ENCODE data around the gene TUBGCP6. TPM values are rescaled to one million over a fixed set of nuclear protein-coding genes. Genes with fewer than 3 reads are reported as not detected.
A peak's percentile ranks its signal among the peaks of the same experiment; 100 is the strongest.
"Not testable (repeated sequence)": the region's sequence is repeated elsewhere in the genome, so short reads cannot be mapped to it uniquely, and the experiment has no call there.

The TUBGCP6 gene
- total RNA-seq, 1 experiment from 2014 or later = 38.6 TPM

- Histone ChIP-seq H3K36me3 (ENCODE audit: control insufficient read depth in 1 of 2, insufficient read depth in 2 of 2, low read length in 2 of 2) (peaks cover 6% of the 10 kb centered on the region in 2 experiments; a peak in 3 of 4 replicates), H3K27me3 (ENCODE audit: insufficient read depth, low read length) (no peaks in the 10 kb centered on the region), H3K4me2 (ENCODE audit: low read length) (peak overlapping the region; percentile 9; the same call in 1 of the 2 replicates), H4K20me1 (ENCODE audit: insufficient read depth) (no peaks in the 10 kb centered on the region), H3K4me3 (replicated peaks in 1 of 2; ENCODE audit: low read depth in 1 of 2, low read length in 2 of 2) (no peak overlapping the region), H3K79me2 (ENCODE audit: insufficient read depth, low read length) (peaks cover 8% of the 10 kb centered on the region), H3K4me1 (ENCODE audit: control insufficient read depth in 1 of 2, insufficient read depth in 2 of 2, low read length in 2 of 2) (peaks cover 4 to 23% of the 10 kb centered on the region in 2 experiments), H2AFZ (ENCODE audit: low read depth, low read length, poor library complexity, severe bottlenecking) (no peak overlapping the region), H3K27ac (ENCODE audit: low read depth, low read length) (peak overlapping the region; percentile 8; the same call in 1 of the 2 replicates), H3K9ac (ENCODE audit: low read length) (no peak overlapping the region), H3K9me2 (ENCODE audit: insufficient read depth) (no peaks in the 10 kb centered on the region), H3K9me3 (ENCODE audit: control insufficient read depth in 1 of 2, insufficient read depth in 1 of 2, low read depth in 1 of 2, low read length in 2 of 2) (peaks cover 0 to 8% of the 10 kb centered on the region in 2 experiments; a peak in 1 of 4 replicates)
- ChIA-PET RAD21 (ENCODE audit: low non-redundant PET in 1 of 2, low total read pairs in 2 of 2, uncharacterized antibody in 2 of 2, unreplicated experiment in 2 of 2) (no interaction called here), CTCF (interaction anchor here (0.9 kb wide), 1 partner anchor 146 kb away, joined by 3 read pairs; no protein-coding TSS in a partner anchor), POLR2A (no interaction called here)
- ATAC-seq (peak; percentile 73), DNase-seq (ENCODE audit: low read depth, low spot score) (no peak)
- TF ChIP-seq CTCF (IDR thresholded peaks at IDR 0.05 in 2 of 3, conservative IDR thresholded peaks at IDR 0.05 in 1 of 3; ENCODE audit: borderline replicate concordance in 1 of 3, insufficient read depth in 1 of 3, low read depth in 2 of 3, low read length in 2 of 3) (peak in 2 of 3 experiments; percentile 64 to 71; a peak in 5 of 6 replicates), EZH2 (IDR thresholded peaks at IDR 0.05) (no peak)
- BruUV-seq (replicated peaks) = no TSS peak
- intact Hi-C loops (cut with micrococcal nuclease) = loop anchor here (10.0 kb wide), 1 partner anchor 272 kb away; no protein-coding TSS in a partner anchor
Measured at GRCh38 chr22:50206599-50206998, 38.2 kb downstream of the TUBGCP6 start.

GRCh38 chr22:50205781-50206569 is 38.8 kb downstream of the TUBGCP6 start:
- no peak for DNase-seq (ENCODE audit: low read depth, low spot score)
- Histone ChIP-seq H3K9me3 (ENCODE audit: control insufficient read depth in 1 of 2, insufficient read depth in 1 of 2, low read depth in 1 of 2, low read length in 2 of 2) (peaks cover 0 to 8% of the 10 kb centered on the region in 2 experiments; a peak in 1 of 4 replicates), H3K79me2 (ENCODE audit: insufficient read depth, low read length) (peaks cover 10% of the 10 kb centered on the region), H4K20me1 (ENCODE audit: insufficient read depth) (no peaks in the 10 kb centered on the region), H3K4me3 (replicated peaks in 1 of 2; ENCODE audit: low read depth in 1 of 2, low read length in 2 of 2) (no peak overlapping the region), H3K4me1 (ENCODE audit: control insufficient read depth in 1 of 2, insufficient read depth in 2 of 2, low read length in 2 of 2) (peaks cover 4 to 26% of the 10 kb centered on the region in 2 experiments), H3K27me3 (ENCODE audit: insufficient read depth, low read length) (no peaks in the 10 kb centered on the region), H3K9me2 (ENCODE audit: insufficient read depth) (no peaks in the 10 kb centered on the region), H3K36me3 (ENCODE audit: control insufficient read depth in 1 of 2, insufficient read depth in 2 of 2, low read length in 2 of 2) (peaks cover 5 to 6% of the 10 kb centered on the region in 2 experiments; a peak in 3 of 4 replicates), H3K4me2 (ENCODE audit: low read length) (no peak overlapping the region), H2AFZ (ENCODE audit: low read depth, low read length, poor library complexity, severe bottlenecking) (no peak overlapping the region), H3K9ac (ENCODE audit: low read length) (no peak overlapping the region), H3K27ac (ENCODE audit: low read depth, low read length) (peak overlapping the region; percentile 8; the same call in 1 of the 2 replicates)
- no peak for TF ChIP-seq RAD21 (IDR thresholded peaks at IDR 0.05; ENCODE audit: low read depth)
- no peak for ATAC-seq
- intact Hi-C loops (cut with micrococcal nuclease) = loop anchor here (10.0 kb wide), 1 partner anchor 271 kb away; no protein-coding TSS in a partner anchor
- RAD21 ChIA-PET (ENCODE audit: low non-redundant PET in 1 of 2, low total read pairs in 2 of 2, uncharacterized antibody in 2 of 2, unreplicated experiment in 2 of 2) = no interaction called here
- no TSS peak for BruUV-seq (replicated peaks)
- POLR2A ChIA-PET = no interaction called here
- CTCF ChIA-PET = interaction anchor here (0.9 kb wide), 1 partner anchor 147 kb away, joined by 3 read pairs; no protein-coding TSS in a partner anchor

GRCh38 chr22:50204998-50205397 is 39.8 kb downstream of the TUBGCP6 start:
- H4K20me1 ChIP-seq (ENCODE audit: insufficient read depth); POLR2A ChIA-PET; H3K4me3 ChIP-seq (replicated peaks in 1 of 2; ENCODE audit: low read depth in 1 of 2, low read length in 2 of 2); H3K9ac ChIP-seq (ENCODE audit: low read length); H3K79me2 ChIP-seq (ENCODE audit: insufficient read depth, low read length); H2AFZ ChIP-seq (ENCODE audit: low read depth, low read length, poor library complexity, severe bottlenecking); DNase-seq (ENCODE audit: low read depth, low spot score); H3K4me2 ChIP-seq (ENCODE audit: low read length); H3K27me3 ChIP-seq (ENCODE audit: insufficient read depth, low read length); BruUV-seq (replicated peaks); H3K36me3 ChIP-seq (ENCODE audit: control insufficient read depth in 1 of 2, insufficient read depth in 2 of 2, low read length in 2 of 2); H3K9me3 ChIP-seq (ENCODE audit: control insufficient read depth in 1 of 2, insufficient read depth in 1 of 2, low read depth in 1 of 2, low read length in 2 of 2); CTCF ChIA-PET; H3K9me2 ChIP-seq (ENCODE audit: insufficient read depth); ATAC-seq; H3K27ac ChIP-seq (ENCODE audit: low read depth, low read length); RAD21 ChIA-PET (ENCODE audit: low non-redundant PET in 1 of 2, low total read pairs in 2 of 2, uncharacterized antibody in 2 of 2, unreplicated experiment in 2 of 2): not testable (repeated sequence)
- intact Hi-C loops (cut with micrococcal nuclease) = loop anchor here (10.0 kb wide), 1 partner anchor 270 kb away; no protein-coding TSS in a partner anchor
- peaks cover 6 to 29% of the 10 kb centered on the region in 2 experiments for H3K4me1 ChIP-seq (ENCODE audit: control insufficient read depth in 1 of 2, insufficient read depth in 2 of 2, low read length in 2 of 2)

Data from HCT116 (cell line).